Thyroid gland (tissue), 4 donors: Measurements from ENCODE around the gene CDH4.

ENCODE experiments used
- CTCF ChIP-seq, 6 experiments: fragments of 200-600 bp in 3 of 6; fragments of 450-650 bp in 3 of 6; sonication (generic) in 3 of 6; IDR thresholded peaks; one replicate each; pipeline ENCODE4 v1.5.1; 2016 to 2019; ENCODE audit warnings: antibody characterized with exemption in 6 of 6, mild to moderate bottlenecking in 2 of 6, inconsistent platforms in 1 of 6, moderate library complexity in 1 of 6
- POLR2A ChIP-seq, 2 donors: fragments of 450-650 bp; IDR thresholded peaks; one replicate each; pipeline ENCODE4 v1.6.1; 2017; ENCODE audit warnings: antibody characterized with exemption in 2 of 2, mild to moderate bottlenecking in 2 of 2, moderate library complexity in 1 of 2

- TF ChIP-seq CTCF (IDR thresholded peaks at IDR 0.05) (no peak), POLR2A (IDR thresholded peaks at IDR 0.05) (no peak)
Measured at GRCh38 chr20:61718361-61719005, 466.4 kb downstream of the CDH4 start.
